GM23338 (cell line): Measurements from ENCODE around the gene TMEM44. TPM values are rescaled to one million over a fixed set of nuclear protein-coding genes. Genes with fewer than 3 reads are reported as not detected.

Experiments used
- ATAC-seq: fragments of 200-7000 bp; cut with Tn5 transposase; 3 replicates; pipeline ENCODE4 v1.9.1; 2020
- DNase-seq: peaks from one replicate; pipeline ENCODE4 v3.0.0-alpha.2; 2015; ENCODE audit warnings: low spot score
- H2AFZ ChIP-seq: fragments of 200-600 bp; sonication (generic); 2 replicates; pipeline ENCODE4 v1.8.0; 2016; ENCODE audit warnings: antibody characterized with exemption, mild to moderate bottlenecking, moderate library complexity
- H3F3A ChIP-seq: fragments of 200-600 bp; sonication (generic); replicated peaks from 2 replicates; pipeline ENCODE4 v1.8.0; 2017; ENCODE audit warnings: antibody characterized with exemption, mixed run types, low read depth
- H3K27ac ChIP-seq: fragments of 200-600 bp; sonication (generic); 2 replicates; pipeline ENCODE4 v1.6.1; 2016; ENCODE audit warnings: low read depth
- H3K27me3 ChIP-seq: fragments of 200-600 bp; sonication (generic); 2 replicates; pipeline ENCODE4 v1.8.0; 2016; ENCODE audit warnings: mild to moderate bottlenecking, mixed run types, moderate library complexity; ENCODE audit not compliant: insufficient read depth
- H3K36me3 ChIP-seq: fragments of 200-600 bp; sonication (generic); 2 replicates; pipeline ENCODE4 v1.8.0; 2016; ENCODE audit warnings: mild to moderate bottlenecking; ENCODE audit not compliant: insufficient read depth
- H3K4me1 ChIP-seq: fragments of 200-600 bp; sonication (generic); 2 replicates; pipeline ENCODE4 v1.8.0; 2016; ENCODE audit warnings: mild to moderate bottlenecking, moderate library complexity; ENCODE audit not compliant: insufficient read depth
- H3K4me2 ChIP-seq: fragments of 200-600 bp; sonication (generic); 2 replicates; pipeline ENCODE4 v1.7.1; 2017; ENCODE audit warnings: mixed run types
- H3K4me3 ChIP-seq: fragments of 200-600 bp; sonication (generic); 2 replicates; pipeline ENCODE4 v1.6.1; 2016; ENCODE audit warnings: mixed run types
- H3K79me2 ChIP-seq: fragments of 200-600 bp; sonication (generic); replicated peaks from 2 replicates; pipeline ENCODE4 v1.8.0; 2017; ENCODE audit warnings: mild to moderate bottlenecking; ENCODE audit not compliant: insufficient read depth
- H3K9me2 ChIP-seq: fragments of 200-600 bp; sonication (generic); 2 replicates; pipeline ENCODE4 v1.8.0; 2017; ENCODE audit not compliant: insufficient read depth
- H4K20me1 ChIP-seq: fragments of 200-600 bp; sonication (generic); replicated peaks from 2 replicates; pipeline ENCODE4 v1.8.0; 2017; ENCODE audit warnings: mild to moderate bottlenecking; ENCODE audit not compliant: insufficient read depth
- H3K27ac Mint-ChIP-seq: 2 replicates; pipeline ENCODE4 v1.8.0; 2020; ENCODE audit warnings: inconsistent platforms, mild to moderate bottlenecking, moderate library complexity, mixed read lengths
- H3K27me3 Mint-ChIP-seq: 3 replicates; pipeline ENCODE4 v1.8.0; 2022; ENCODE audit warnings: low read depth, mild to moderate bottlenecking, moderate library complexity, mixed read lengths, inconsistent platforms; ENCODE audit not compliant: insufficient read depth, poor library complexity
- H3K36me3 Mint-ChIP-seq: 3 replicates; pipeline ENCODE4 v1.8.0; 2021; ENCODE audit warnings: low read depth, mild to moderate bottlenecking, inconsistent platforms, moderate library complexity, mixed read lengths
- H3K4me1 Mint-ChIP-seq: 3 replicates; pipeline ENCODE4 v1.8.0; 2020; ENCODE audit warnings: mild to moderate bottlenecking, inconsistent platforms, mixed read lengths
- H3K4me3 Mint-ChIP-seq: 3 replicates; pipeline ENCODE4 v1.8.0; 2021; ENCODE audit warnings: moderate library complexity, mild to moderate bottlenecking, inconsistent platforms, mixed read lengths
- H3K9me3 Mint-ChIP-seq: 3 replicates; pipeline ENCODE4 v1.8.0; 2020; ENCODE audit warnings: moderate library complexity, mild to moderate bottlenecking, inconsistent platforms, mixed read lengths
- EZH2 ChIP-seq: fragments of 200-600 bp; sonication (generic); IDR thresholded peaks from one replicate; pipeline ENCODE4 v1.8.0; 2017; ENCODE audit warnings: antibody characterized with exemption, mild to moderate bottlenecking, low read depth; ENCODE audit not compliant: unreplicated experiment
- EZH2phosphoT487 ChIP-seq: fragments of 200-600 bp; sonication (generic); IDR thresholded peaks from one replicate; pipeline ENCODE4 v1.8.1; 2018; ENCODE audit warnings: antibody characterized with exemption; ENCODE audit not compliant: unreplicated experiment
- JUNB ChIP-seq: IDR thresholded peaks from one replicate; pipeline ENCODE4 v1.6.1; 2016; ENCODE audit warnings: antibody characterized with exemption; ENCODE audit not compliant: unreplicated experiment
- POLR2AphosphoS5 ChIP-seq: IDR thresholded peaks from 2 replicates; pipeline ENCODE4 v1.6.1; 2016; ENCODE audit warnings: antibody characterized with exemption, low read depth
- REST ChIP-seq: IDR thresholded peaks from one replicate; pipeline ENCODE4 v1.6.1; 2018; ENCODE audit warnings: antibody characterized with exemption; ENCODE audit not compliant: unreplicated experiment
- STAT1 ChIP-seq: IDR thresholded peaks from one replicate; pipeline ENCODE4 v1.6.1; 2016; ENCODE audit warnings: antibody characterized with exemption; ENCODE audit not compliant: unreplicated experiment
- ZNF331 ChIP-seq: fragments of 250-450 bp; sonication (Bioruptor Pico); IDR thresholded peaks from 2 replicates; pipeline ENCODE4 v1.5.0; 2020; ENCODE audit warnings: low read depth, mild to moderate bottlenecking, moderate library complexity
- ZNF462 ChIP-seq: fragments of 250-450 bp; sonication (Bioruptor Pico); IDR thresholded peaks from 2 replicates; pipeline ENCODE4 v1.5.0; 2020; ENCODE audit warnings: mild to moderate bottlenecking, moderate library complexity
- polyA plus RNA-seq: library from polyadenylated mRNA; unstranded; fragments of >200 nt; fragmentation: Nextera tagmentation; extraction: Ambion mirVana; gene quantifications from 2 replicates; pipeline ENCODE4 v1.2.1, GENCODE V29; 2016
- total RNA-seq: library from RNA; depleted of rRNA; stranded (reverse); fragments of >200 nt; shearing (Covaris generic); gene quantifications from 2 replicates; pipeline ENCODE4 v1.2.3, GENCODE V29; 2014

The TMEM44 gene
- total and polyA plus RNA-seq, 2 experiments from 2014 or later = 10.0 to 10.5 TPM

- Histone ChIP-seq H3K4me2 (no peak overlapping the region), H3K27me3 (no peaks in the 10 kb centered on the region), H3F3A (no peaks in the 10 kb centered on the region), H4K20me1 (no peaks in the 10 kb centered on the region), H3K4me1 (no peaks in the 10 kb centered on the region), H3K9me2 (no peaks in the 10 kb centered on the region), H3K4me3 (no peak overlapping the region), H2AFZ (no peak overlapping the region), H3K36me3 (no peaks in the 10 kb centered on the region), H3K79me2 (no peaks in the 10 kb centered on the region), H3K27ac (no peak overlapping the region)
- Mint-ChIP-seq H3K27ac (no peak overlapping the region), H3K36me3 (peaks cover 11% of the 10 kb centered on the region), H3K9me3 (peaks cover 12% of the 10 kb centered on the region), H3K4me1 (no peaks in the 10 kb centered on the region), H3K27me3 (peaks cover 2% of the 10 kb centered on the region), H3K4me3 (no peak overlapping the region)
- no peak for DNase-seq
- ATAC-seq = no peak
- TF ChIP-seq EZH2 = no peak
- TF ChIP-seq POLR2AphosphoS5 = no peak
- no peak for TF ChIP-seq STAT1
- no peak for TF ChIP-seq REST
- TF ChIP-seq ZNF462 = no peak
- TF ChIP-seq JUNB = no peak
- no peak for TF ChIP-seq EZH2phosphoT487
- TF ChIP-seq ZNF331 (CRISPR knock-in tag) = no peak
These were observed 83.4 kb downstream of the TMEM44 start for GRCh38 chr3:194549853-194550252.
